Peyer's patch (tissue), 4 donors: ENCODE results near the gene SIRT2. TPM values are rescaled to one million over a fixed set of nuclear protein-coding genes. Genes with fewer than 3 reads are reported as not detected.
A peak's percentile ranks its signal among the peaks of the same experiment; 100 is the strongest.

ENCODE experiments used
- DNase-seq, 3 donors: peaks; one replicate each; pipeline ENCODE4 v3.0.0-alpha.2; 2017 to 2019
- H3K27ac ChIP-seq, 4 donors: fragments of 200-600 bp; sonication (generic); one replicate each; pipeline ENCODE4 v1.5.1; 2016 to 2019
- H3K27me3 ChIP-seq, 2 donors: fragments of 200-600 bp; sonication (generic); one replicate each; pipeline ENCODE4 v1.5.1; 2019
- H3K36me3 ChIP-seq, 3 donors: fragments of 200-600 bp; sonication (generic); one replicate each; pipeline ENCODE4 v1.5.1; 2016 to 2019
- H3K4me1 ChIP-seq, 4 donors: fragments of 200-600 bp; sonication (generic); one replicate each; pipeline ENCODE4 v1.5.1; 2016 to 2019
- H3K4me3 ChIP-seq, 4 donors: fragments of 200-600 bp; sonication (generic); 1 replicate in 3 of 4; 2 replicates in 1 of 4; pipeline ENCODE4 v1.5.1; 2016 to 2019; ENCODE audit warnings: mild to moderate bottlenecking in 1 of 4
- H3K9me3 ChIP-seq, 4 donors: fragments of 200-600 bp; sonication (generic); one replicate each; pipeline ENCODE4 v1.5.1; 2016 to 2019; ENCODE audit warnings: mild to moderate bottlenecking in 1 of 4
- CTCF ChIP-seq, 6 experiments: fragments of 450-650 bp in 4 of 6; fragments of 200-600 bp in 2 of 6; sonication (generic) in 1 of 6; IDR thresholded peaks; one replicate each; pipeline ENCODE4 v1.5.1; 2017 to 2019; ENCODE audit warnings: antibody characterized with exemption in 6 of 6, mild to moderate bottlenecking in 3 of 6, moderate library complexity in 1 of 6
- POLR2A ChIP-seq, 2 donors: fragments of 450-650 bp; IDR thresholded peaks; one replicate each; pipeline ENCODE4 v1.5.1; 2017; ENCODE audit warnings: antibody characterized with exemption in 2 of 2, mild to moderate bottlenecking in 2 of 2, moderate library complexity in 2 of 2
- total RNA-seq, 4 donors: library from RNA; depleted of rRNA; stranded (reverse); fragments of >200 nt; gene quantifications; one replicate each; pipeline ENCODE4 v1.1.0, GENCODE V29; 2016

Gene SIRT2
- total RNA-seq, 4 donors from 2014 or later = 40.4 to 90.9 (median 78.6) TPM

GRCh38 chr19:38869160-38869835 is 30.1 kb downstream of the SIRT2 start:
- Histone ChIP-seq H3K4me3 (peak overlapping the region; percentile 47 to 56 (median 50)), H3K27me3 (no peaks in the 10 kb centered on the region), H3K9me3 (no peaks in the 10 kb centered on the region), H3K36me3 (no peaks in the 10 kb centered on the region), H3K4me1 (peaks cover 3 to 17% (median 11%) of the 10 kb centered on the region in 4 donors), H3K27ac (peak overlapping the region; percentile 63 to 92 (median 74))
- peak in 2 of 3 donors; percentile 82 for DNase-seq
- TF ChIP-seq POLR2A (IDR thresholded peaks at IDR 0.05) = no peak
- no peak for TF ChIP-seq CTCF (IDR thresholded peaks at IDR 0.05)

GRCh38 chr19:38868551-38868950 is 30.9 kb downstream of the SIRT2 start:
- Histone ChIP-seq H3K4me1 (peaks cover 3 to 17% (median 14%) of the 10 kb centered on the region in 4 donors), H3K9me3 (no peaks in the 10 kb centered on the region), H3K4me3 (no peak overlapping the region), H3K36me3 (no peaks in the 10 kb centered on the region), H3K27me3 (no peaks in the 10 kb centered on the region), H3K27ac (peak overlapping the region in 1 of 4 donors; percentile 92)
- TF ChIP-seq CTCF (IDR thresholded peaks at IDR 0.05) (no peak), POLR2A (IDR thresholded peaks at IDR 0.05) (no peak)
- DNase-seq = no peak

- peak overlapping the region in 1 of 4 donors; percentile 83 for H3K27ac ChIP-seq
- TF ChIP-seq POLR2A (IDR thresholded peaks at IDR 0.05) (no peak), CTCF (IDR thresholded peaks at IDR 0.05) (no peak)
- H3K27me3 ChIP-seq = no peaks in the 10 kb centered on the region
- no peaks in the 10 kb centered on the region for H3K36me3 ChIP-seq
- no peaks in the 10 kb centered on the region for H3K9me3 ChIP-seq
- H3K4me3 ChIP-seq = no peak overlapping the region
- peaks cover 3 to 25% (median 17%) of the 10 kb centered on the region in 4 donors for H3K4me1 ChIP-seq
- DNase-seq = no peak
Measured at GRCh38 chr19:38867171-38867780, 32.1 kb downstream of the SIRT2 start.

GRCh38 chr19:38862321-38863059 is 36.9 kb downstream of the SIRT2 start:
- no peaks in the 10 kb centered on the region for H3K9me3 ChIP-seq
- peaks cover 3 to 33% (median 18%) of the 10 kb centered on the region in 4 donors for H3K4me1 ChIP-seq
- no peak overlapping the region for H3K4me3 ChIP-seq
- no peaks in the 10 kb centered on the region for H3K27me3 ChIP-seq
- TF ChIP-seq POLR2A (IDR thresholded peaks at IDR 0.05) (no peak), CTCF (IDR thresholded peaks at IDR 0.05) (no peak)
- DNase-seq = peak in 1 of 3 donors; percentile 70
- H3K36me3 ChIP-seq = no peaks in the 10 kb centered on the region
- H3K27ac ChIP-seq = peak overlapping the region; percentile 40 to 57 (median 48)

- no peak overlapping the region for H3K4me3 ChIP-seq
- H3K27me3 ChIP-seq = no peaks in the 10 kb centered on the region
- TF ChIP-seq CTCF (IDR thresholded peaks at IDR 0.05) (no peak), POLR2A (IDR thresholded peaks at IDR 0.05) (no peak)
- DNase-seq = no peak
- peaks cover 3 to 39% (median 18%) of the 10 kb centered on the region in 4 donors for H3K4me1 ChIP-seq
- no peak overlapping the region for H3K27ac ChIP-seq
- no peaks in the 10 kb centered on the region for H3K36me3 ChIP-seq
- H3K9me3 ChIP-seq = no peaks in the 10 kb centered on the region
Measured at GRCh38 chr19:38861368-38861767, 38.0 kb downstream of the SIRT2 start.
